Measurements from ENCODE around the gene TPPP3. TPM values are rescaled to one million over a fixed set of nuclear protein-coding genes. Genes with fewer than 3 reads are reported as not detected.
"Not testable (repeated sequence)": the region's sequence is repeated elsewhere in the genome, so short reads cannot be mapped to it uniquely, and the experiment has no call there.

The TPPP3 gene
- total and polyA plus RNA-seq, 2 donors (not counting 3 experiments of a cell fraction or from before 2014, with no cell fraction given) = 0.33 to 1.3 TPM

GRCh38 chr16:67378642-67379041, 14.7 kb downstream of the TPPP3 start:
- Histone ChIP-seq H3K27ac (ENCODE audit: insufficient read depth, low read depth, low read length) (no peak overlapping the region), H3K9me3 (replicated peaks; ENCODE audit: control insufficient read depth, insufficient read depth, low read length) (no peaks in the 10 kb centered on the region), H2AFZ (ENCODE audit: low read depth, low read length) (no peak overlapping the region), H3K4me1 (ENCODE audit: control insufficient read depth, extremely low read depth, insufficient read depth, low read length) (no peaks in the 10 kb centered on the region), H3K9ac (replicated peaks; ENCODE audit: extremely low read depth, insufficient read depth, low read length) (no peak overlapping the region), H3K79me2 (ENCODE audit: control insufficient read depth, insufficient read depth, low read length) (no peaks in the 10 kb centered on the region), H3K36me3 (ENCODE audit: control insufficient read depth in 2 of 2, extremely low read depth in 1 of 2, insufficient read depth in 2 of 2, low read length in 2 of 2) (no peaks in the 10 kb centered on the region), H3K27me3 (ENCODE audit: control insufficient read depth in 2 of 2, insufficient read depth in 2 of 2, low read length in 2 of 2) (peaks cover 0 to 4% of the 10 kb centered on the region in 2 experiments), H4K20me1 (replicated peaks; ENCODE audit: control insufficient read depth, extremely low read depth, insufficient read depth, low read length) (no peaks in the 10 kb centered on the region), H3K9me1 (replicated peaks; ENCODE audit: control insufficient read depth, extremely low read depth, insufficient read depth, low read length) (no peaks in the 10 kb centered on the region), H3K4me3 (replicated peaks in 1 of 3; ENCODE audit: insufficient read depth in 1 of 3, low read depth in 1 of 3, low read length in 3 of 3) (no peak overlapping the region), H3K4me2 (ENCODE audit: insufficient read depth, low read length) (no peak overlapping the region)
- TF ChIP-seq POLR2AphosphoS5 (IDR thresholded peaks at IDR 0.05; ENCODE audit: insufficient read depth, low read depth, low read length) = no peak
- TF ChIP-seq CTCF (IDR thresholded peaks at IDR 0.05; ENCODE audit: extremely low read depth in 1 of 2, insufficient read depth in 1 of 2, low read depth in 1 of 2, low read length in 2 of 2) = no peak
- no peak for TF ChIP-seq POLR2A (IDR thresholded peaks at IDR 0.05; ENCODE audit: low read depth, low read length)
- TF ChIP-seq JUN (IDR thresholded peaks at IDR 0.05; ENCODE audit: borderline replicate concordance, insufficient read depth, insufficient read length, low read depth) = no peak
- no peak for TF ChIP-seq FOS (IDR thresholded peaks at IDR 0.05; ENCODE audit: borderline replicate concordance, insufficient read depth, low read length)
- no peak for TF ChIP-seq MAX (IDR thresholded peaks at IDR 0.05; ENCODE audit: insufficient read depth, insufficient read length)
- TF ChIP-seq EZH2 (IDR thresholded peaks at IDR 0.05; ENCODE audit: borderline replicate concordance, low read depth, low read length, severe bottlenecking) = no peak
- no peak for TF ChIP-seq GATA2 (IDR thresholded peaks at IDR 0.05; ENCODE audit: insufficient read depth, insufficient read length, low read depth, low read length)
- FAIRE-seq (no peak), DNase-seq (ENCODE audit: low read depth, low spot score) (no peak)
- ChIA-PET POLR2A (no interaction called here), CTCF (interaction anchor here (1.3 to 2.9 kb wide), 3 partner anchors 13 to 49 kb away, joined by 3 to 9 read pairs (median 4); no protein-coding TSS in a partner anchor)
- dilution Hi-C loops (cut with MboI; ENCODE audit: extremely low pct_ligation_motif_present, low sequenced_read_pairs) (no loop called here), intact Hi-C loops (cut with micrococcal nuclease) (no loop called here)
- BruUV-seq (replicated peaks) = no TSS peak

- H3K4me2 ChIP-seq (ENCODE audit: insufficient read depth, low read length); intact Hi-C loops (cut with micrococcal nuclease); FAIRE-seq; H2AFZ ChIP-seq (ENCODE audit: low read depth, low read length); H3K9ac ChIP-seq (replicated peaks; ENCODE audit: extremely low read depth, insufficient read depth, low read length); BruUV-seq (replicated peaks); H3K27ac ChIP-seq (ENCODE audit: insufficient read depth, low read depth, low read length); H3K4me1 ChIP-seq (ENCODE audit: control insufficient read depth, extremely low read depth, insufficient read depth, low read length); POLR2A ChIA-PET; dilution Hi-C loops (cut with MboI; ENCODE audit: extremely low pct_ligation_motif_present, low sequenced_read_pairs); H3K27me3 ChIP-seq (ENCODE audit: control insufficient read depth in 2 of 2, insufficient read depth in 2 of 2, low read length in 2 of 2); H4K20me1 ChIP-seq (replicated peaks; ENCODE audit: control insufficient read depth, extremely low read depth, insufficient read depth, low read length); H3K36me3 ChIP-seq (ENCODE audit: control insufficient read depth in 2 of 2, extremely low read depth in 1 of 2, insufficient read depth in 2 of 2, low read length in 2 of 2); DNase-seq (ENCODE audit: low read depth, low spot score); H3K9me1 ChIP-seq (replicated peaks; ENCODE audit: control insufficient read depth, extremely low read depth, insufficient read depth, low read length); H3K9me3 ChIP-seq (replicated peaks; ENCODE audit: control insufficient read depth, insufficient read depth, low read length); H3K4me3 ChIP-seq (replicated peaks in 1 of 3; ENCODE audit: insufficient read depth in 1 of 3, low read depth in 1 of 3, low read length in 3 of 3); H3K79me2 ChIP-seq (ENCODE audit: control insufficient read depth, insufficient read depth, low read length): not testable (repeated sequence)
- CTCF ChIA-PET = interaction anchor here (1.0 to 1.6 kb wide), 3 partner anchors 8 to 23 kb away, joined by 3 to 10 read pairs (median 4); no protein-coding TSS in a partner anchor
These were observed 17.3 kb downstream of the TPPP3 start for GRCh38 chr16:67376012-67376411.

Data from endothelial cell of umbilical vein (primary cell).